Measurements from ENCODE around the gene TXNDC2.
A peak's percentile ranks its signal among the peaks of the same experiment; 100 is the strongest.
"Not testable (repeated sequence)": the region's sequence is repeated elsewhere in the genome, so short reads cannot be mapped to it uniquely, and the experiment has no call there.

Gene TXNDC2

DNA sequence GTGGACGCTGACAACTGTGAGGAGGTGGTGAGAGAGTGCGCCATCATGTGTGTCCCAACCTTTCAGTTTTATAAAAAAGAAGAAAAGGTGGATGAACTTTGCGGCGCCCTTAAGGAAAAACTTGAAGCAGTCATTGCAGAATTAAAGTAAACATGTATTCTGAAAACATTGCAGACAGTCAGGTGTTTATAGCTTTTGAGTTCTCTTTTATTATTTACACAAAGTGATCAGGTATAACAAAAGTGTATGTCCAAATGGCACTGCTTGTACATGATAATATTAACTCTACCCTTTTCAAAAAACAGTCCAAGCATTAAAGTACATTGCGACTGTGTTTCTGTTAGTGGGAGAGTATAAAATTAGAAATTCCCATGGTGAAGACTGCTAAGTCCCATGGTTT lies 2.2 kb downstream of the TXNDC2 start:
- DNase-seq: no peak

DNA sequence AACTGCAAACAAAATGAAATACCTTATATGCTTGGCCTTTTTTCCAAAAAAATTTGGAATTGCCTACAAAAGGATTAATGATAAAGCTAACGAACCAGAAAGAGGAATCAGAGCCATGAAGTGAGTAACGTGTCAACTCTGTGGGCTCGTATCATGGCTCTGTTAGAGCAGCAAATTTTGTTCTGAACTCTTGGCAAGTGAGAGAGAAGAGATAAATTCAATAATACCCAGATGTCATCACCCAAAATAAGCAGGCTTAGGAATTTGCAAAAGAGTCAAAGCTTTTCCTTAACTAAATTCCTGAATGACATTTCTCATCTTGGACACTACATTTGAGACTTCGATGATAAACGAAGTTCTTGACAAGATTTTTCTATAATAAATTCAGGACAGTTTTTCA lies 4.4 kb downstream of the TXNDC2 start:
- DNase-seq: no peak

DNA sequence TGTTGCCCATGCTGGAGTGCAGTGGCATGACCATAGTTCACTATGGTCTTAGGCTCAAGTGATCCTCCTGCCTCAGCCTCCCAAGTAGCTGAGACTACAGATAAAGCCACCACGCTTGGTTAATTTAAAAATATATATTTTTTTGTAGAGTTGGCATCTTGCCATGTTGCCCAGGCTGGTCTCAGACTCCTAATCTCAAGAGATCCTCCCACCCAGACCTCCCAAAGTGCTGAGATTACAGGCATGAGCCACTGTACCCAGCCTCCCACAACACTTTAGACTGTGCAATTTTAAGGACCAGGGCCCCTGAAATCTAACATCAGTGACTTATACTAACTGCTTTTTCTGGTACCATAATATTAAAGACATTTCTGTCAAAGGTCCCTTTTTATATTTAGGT lies 5.2 kb downstream of the TXNDC2 start:
- DNase-seq: no peak

DNA sequence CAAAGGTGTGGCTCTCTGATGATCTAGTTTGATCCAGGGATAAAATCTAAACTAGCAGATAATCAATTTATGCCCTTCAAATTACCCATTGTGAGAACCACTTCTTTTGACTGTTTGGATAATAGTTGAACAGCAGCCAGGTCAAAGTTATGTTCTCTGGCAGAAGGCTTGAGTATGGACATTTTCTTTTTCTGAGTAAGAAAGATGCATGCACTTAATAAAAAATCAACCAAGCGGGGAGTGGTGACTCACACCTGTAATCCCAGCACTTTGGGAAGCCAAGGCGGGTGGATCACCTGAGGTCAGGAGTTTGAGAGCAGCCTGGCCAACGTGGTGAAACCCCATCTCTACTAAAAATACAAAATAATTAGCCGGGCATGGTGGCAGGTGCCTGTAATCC lies 5.7 kb downstream of the TXNDC2 start:
- DNase-seq: not testable (repeated sequence)

DNA sequence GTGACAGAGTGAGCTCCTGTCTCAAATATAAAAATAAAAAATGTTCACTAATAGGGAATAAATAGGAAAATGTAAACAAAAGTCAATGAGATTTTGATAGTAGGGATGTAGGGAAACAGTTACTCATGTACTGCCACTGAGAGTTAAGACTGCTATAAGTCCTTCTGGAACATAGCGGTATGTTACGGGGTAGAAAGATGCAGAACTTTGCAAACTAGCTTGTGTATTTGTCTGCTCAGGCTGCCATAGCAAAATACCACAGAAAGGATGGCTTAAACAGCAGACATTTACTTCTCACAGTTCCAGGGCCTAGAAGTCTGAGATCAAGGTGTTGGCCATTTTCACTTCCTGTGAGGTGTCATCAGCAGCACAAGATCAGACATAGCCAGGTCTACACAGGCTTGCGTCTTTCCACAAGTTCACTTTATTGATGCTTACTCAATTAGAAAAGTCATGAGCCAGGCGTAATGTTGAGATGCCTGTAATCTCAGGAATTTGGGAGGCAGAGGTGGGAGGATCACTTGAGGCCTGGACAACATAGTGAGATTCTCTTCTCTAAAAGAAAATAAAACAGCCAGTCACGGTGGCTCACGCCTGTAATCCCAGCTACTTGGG lies 8.8 kb downstream of the TXNDC2 start:
- DNase-seq: no peak

DNA sequence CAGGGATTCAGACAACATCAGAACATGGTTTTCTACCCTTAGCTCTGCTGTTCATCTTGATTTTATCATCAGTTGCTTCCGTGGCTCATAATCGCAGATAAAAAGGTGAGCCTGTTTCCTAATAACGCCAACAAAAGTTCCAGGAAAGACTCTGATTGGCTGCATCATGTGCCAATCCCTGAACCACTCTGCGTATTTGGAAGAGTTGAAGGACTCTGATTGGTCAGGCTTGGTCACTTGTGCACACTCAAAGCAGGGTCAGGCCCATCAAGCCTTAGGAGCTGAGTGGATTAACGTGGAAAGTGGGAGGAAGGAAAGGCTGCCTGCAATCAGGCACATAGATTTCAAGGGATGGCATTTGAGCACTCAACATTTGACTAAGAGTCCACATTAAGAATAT lies 11.4 kb downstream of the TXNDC2 start:
- DNase-seq: no peak

DNA sequence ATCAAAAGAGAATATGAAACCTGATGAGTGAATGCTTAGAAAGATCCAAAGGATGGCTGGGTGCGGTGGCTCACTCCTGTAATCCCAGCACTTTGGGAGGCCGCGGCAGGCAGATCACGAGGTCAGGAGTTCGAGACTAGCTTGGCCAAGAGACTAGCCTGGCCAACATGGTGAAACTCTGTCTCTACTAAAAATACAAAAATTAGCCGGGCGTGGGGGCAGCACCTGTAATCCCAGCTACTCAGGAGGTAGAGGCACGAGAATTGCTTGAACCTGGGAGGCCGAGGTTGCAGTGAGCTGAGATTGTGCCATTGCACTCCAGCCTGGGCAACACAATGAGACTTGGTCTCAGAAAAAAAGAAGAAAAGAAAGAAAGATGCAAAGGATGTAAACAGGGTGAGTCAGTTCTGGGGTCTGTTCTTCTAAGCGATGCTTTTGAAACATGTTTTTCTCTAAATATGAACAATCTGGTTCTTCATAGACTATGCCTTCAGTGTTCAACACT lies 12.1 kb downstream of the TXNDC2 start:
- not testable (repeated sequence) for DNase-seq

DNA sequence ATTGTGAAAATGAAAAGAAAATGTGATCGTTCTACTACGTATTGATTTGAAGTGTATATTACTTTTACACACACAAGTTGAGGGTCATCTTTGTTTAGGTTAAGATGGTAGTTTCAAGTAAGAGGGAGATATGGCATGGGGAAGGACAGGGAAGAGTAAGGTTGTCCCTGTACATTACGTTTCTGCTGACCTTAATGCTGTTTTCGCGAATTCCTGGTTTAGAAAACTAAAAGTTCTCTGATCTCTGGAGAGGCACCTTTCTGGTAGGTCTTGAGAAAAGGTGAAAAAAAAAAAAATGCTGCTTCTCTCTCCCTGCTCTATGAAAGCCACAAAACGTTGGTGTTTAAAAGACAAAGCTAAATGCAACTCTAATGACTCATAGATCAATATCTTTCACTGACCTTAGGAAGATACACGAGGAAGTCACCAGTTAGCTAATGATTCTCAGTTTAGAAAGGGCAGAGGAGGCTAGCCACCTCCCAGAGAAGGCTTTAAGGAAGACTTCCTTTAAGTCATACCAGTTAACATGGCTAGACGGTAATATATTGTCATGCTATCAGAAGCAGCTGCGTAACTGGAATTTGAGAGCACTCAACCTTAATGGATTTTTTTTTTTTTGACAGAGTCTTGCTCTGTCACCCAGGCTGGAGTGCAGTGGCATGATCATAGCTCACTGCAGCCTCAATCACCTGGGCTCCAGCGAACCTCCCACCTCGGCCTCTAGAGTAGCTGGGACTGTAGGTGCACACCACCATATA lies 13.2 kb downstream of the TXNDC2 start:
- DNase-seq: no peak

DNA sequence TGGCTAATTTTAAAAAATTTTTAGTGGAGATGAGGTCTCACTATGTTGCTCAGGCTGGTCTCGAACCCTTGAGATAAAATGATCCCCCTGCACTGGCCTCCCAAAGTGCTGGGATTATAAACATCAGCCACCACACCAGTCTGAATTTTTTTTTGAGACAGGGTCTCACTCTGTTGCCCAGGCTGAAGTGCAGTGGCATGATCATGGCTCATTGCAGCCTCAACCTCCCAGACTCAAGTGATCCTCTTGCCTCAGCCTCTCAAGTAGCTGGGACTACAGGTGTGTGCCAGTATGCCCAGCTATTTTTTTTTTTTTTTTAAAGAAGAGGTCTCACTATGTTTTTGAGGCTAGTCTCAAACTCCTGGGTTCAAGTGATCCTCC lies 13.8 kb downstream of the TXNDC2 start:
- DNase-seq: not testable (repeated sequence)

DNA sequence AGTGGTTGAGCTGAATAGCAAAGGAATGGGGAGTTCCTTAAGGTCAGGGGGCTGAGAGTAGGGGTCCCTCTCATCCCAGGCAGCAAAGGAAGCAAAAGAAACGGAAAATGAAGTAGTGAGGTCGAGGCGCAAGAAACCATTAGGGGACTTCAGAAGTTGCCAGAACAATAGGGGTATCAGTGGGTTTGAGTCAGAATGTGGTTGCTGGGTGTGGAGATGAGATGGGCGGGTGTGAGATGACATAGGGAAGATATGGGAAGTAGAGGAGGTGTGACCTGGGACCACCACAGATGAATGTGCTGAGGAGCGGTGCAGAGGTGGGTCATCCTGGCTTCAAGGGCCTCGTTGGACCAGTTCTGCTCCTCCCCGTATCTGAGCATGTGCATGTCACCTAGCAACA lies 14.9 kb downstream of the TXNDC2 start:
- DNase-seq: no peak

DNA sequence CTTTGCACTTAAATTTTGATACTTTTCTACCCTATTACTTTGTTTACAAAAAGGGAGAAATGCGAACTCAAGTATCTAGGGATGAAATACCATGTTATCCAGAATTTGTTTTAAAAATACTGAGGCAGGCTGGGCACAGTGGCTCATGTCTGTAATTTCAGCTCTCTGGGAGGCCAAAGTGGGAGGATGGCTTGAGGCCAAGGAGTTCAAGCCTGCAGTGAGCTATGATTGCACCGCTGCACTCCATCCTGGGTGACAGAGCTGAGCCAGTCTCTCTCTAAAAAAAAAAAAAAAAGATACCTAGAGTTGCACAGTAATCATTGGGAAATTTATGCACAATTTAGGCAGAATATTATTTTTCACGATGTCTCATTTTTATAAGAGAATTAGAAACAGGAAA lies 15.6 kb downstream of the TXNDC2 start:
- no peak for DNase-seq

DNA sequence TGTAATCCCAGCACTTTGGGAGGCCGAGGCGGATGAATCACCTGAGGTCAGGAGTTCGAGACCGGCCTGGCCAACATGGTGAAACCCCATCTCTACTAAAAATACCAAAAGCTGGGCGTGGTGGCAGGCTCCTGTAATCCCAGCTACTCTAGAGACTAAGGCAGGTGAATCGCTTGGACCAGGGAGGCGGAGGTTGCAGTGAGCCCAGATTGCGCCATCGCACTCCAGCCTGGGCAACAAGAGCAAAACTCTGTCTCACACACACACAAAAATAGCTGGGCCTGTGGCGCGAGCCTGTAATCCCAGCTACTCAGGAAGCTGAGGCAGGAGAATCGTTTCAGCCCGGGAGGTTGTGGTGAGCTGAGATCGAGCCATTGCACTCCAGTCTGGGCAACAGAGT lies 16.5 kb downstream of the TXNDC2 start:
- DNase-seq: not testable (repeated sequence)

DNA sequence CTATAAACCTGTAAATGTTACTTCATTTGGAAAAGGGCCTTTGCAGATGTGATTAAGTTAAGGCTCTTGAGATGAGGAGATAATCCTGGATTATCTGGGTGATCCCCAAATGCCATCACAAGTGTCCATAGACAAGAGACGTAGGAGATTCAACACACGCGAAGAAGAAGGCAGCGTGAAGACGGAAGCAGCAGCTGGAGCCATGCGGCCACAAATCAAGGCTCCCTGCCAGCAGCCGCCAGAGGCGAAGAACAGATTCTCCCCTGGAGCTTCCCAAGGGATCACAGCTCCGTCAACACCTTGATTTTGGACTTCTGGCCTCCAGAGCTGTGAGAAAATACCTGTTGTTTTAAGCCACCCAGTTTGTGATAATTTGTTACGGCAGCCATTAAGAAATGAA lies 17.1 kb downstream of the TXNDC2 start:
- no peak for DNase-seq

DNA sequence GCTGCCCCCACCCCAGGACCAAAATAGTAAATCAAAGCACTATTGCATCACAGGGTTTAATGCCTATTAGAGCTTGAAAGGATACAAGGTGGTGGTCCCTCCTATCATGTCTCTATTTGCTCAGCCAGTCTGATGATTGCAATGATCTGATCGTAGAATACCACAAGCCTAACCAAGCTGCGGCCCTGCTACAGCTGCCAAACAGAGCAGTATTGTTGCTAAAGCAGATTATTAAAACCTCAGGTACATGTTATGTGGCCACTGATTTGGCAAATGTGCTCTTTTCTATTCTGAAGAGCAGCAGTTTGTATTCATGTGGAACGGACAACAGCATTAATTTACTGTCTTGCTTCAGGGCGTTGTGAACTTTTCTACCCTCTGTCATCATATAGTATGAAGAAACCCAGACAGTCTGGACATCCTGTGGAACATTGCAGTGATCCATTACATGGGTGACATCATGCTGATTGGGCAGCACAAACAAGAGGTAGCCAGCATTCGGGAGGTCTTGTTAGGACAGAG lies 19.7 kb downstream of the TXNDC2 start:
- no peak for DNase-seq

DNA sequence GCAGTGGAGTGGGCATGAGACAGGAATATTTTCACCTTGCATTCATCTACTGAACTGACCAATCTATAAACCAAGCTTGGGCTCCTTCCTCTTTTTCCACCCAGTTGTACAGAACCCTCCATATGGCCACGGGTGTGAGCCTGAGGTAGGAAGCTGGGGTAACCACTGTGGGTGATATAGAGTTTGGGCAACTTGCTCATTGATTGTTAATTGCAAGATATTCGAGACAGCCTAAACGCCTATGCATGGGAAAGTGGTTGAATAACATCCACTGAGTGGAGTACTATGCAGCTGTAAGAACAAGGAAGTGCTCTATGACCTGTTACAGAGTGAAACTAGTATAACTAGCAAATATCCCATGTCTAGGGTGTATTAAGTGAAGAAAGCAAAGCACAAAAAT lies 20.7 kb downstream of the TXNDC2 start:
- DNase-seq: no peak

DNA sequence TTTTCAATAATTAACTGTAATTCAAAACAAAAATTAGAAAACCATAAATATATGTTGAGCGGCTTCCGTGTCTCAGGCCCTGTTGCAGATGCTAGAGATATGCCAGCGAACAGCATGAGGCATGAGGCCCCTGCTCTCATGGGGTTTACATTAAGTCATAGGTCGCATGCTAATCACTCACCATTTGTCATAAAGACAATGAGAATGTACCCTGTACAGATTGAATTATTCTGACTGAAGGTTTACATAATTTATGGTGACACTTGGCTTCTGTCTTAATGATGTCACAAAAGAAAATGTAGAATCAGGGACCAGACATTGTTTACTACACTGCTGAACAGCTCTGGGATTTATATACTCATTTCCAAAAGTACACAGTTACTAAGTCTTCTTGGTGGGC lies 22.1 kb downstream of the TXNDC2 start:
- no peak for DNase-seq

DNA sequence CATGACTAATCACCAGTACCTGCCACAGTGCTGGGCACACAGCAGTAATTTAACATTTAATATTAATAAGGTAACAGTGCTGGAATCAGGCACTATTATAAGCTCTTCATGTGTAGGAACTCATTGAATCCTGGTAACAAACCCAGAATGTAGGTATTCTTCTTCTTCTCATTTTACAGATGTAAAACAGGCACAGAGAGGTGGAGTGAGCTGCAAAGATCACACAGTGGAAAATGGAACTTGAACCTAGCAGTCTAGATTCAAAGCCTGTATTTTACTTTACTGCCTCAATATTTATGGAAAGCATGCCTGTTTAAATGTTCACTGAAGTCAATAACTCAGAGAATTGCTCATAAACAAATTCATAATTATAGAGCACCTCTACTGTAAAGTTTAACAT lies 24.3 kb downstream of the TXNDC2 start:
- no peak for DNase-seq

DNA sequence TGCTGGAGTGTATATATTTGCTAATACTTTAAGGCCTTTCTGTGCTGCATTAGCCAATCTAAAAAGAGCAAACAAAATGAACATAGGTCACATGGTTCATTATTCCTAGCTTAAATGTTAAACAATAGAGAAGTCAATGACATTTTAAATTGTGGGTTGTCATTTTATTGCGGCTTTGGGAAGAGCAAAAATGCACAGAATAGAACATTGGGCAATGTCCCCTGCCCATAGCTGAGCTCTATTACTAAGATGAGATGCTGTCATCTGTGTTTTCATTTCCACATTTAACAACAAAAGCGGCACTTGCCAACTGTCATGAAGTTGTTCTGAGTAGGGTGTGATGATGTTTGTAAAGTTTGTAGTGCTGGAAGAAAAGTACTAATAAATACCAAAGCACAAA lies 24.9 kb downstream of the TXNDC2 start:
- no peak for DNase-seq

DNA sequence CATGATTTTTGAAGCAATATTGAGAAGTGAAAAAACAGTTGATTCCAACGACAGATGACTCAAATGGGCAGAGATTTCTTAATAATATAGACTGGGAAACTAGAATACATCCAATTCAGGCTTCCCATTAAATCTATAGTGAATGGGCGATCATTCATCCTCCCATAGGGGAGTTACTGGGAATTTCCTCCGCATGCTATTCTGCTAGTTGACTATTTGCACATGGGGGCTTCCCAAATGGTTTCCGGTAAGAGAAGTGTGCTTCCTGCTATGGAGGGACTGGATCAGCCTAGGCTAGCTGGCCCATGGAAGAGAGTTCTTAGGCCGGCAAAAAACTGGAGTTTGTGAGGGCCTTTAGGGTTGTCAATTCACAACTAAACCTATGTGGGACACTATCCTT lies 25.5 kb downstream of the TXNDC2 start:
- DNase-seq: no peak

DNA sequence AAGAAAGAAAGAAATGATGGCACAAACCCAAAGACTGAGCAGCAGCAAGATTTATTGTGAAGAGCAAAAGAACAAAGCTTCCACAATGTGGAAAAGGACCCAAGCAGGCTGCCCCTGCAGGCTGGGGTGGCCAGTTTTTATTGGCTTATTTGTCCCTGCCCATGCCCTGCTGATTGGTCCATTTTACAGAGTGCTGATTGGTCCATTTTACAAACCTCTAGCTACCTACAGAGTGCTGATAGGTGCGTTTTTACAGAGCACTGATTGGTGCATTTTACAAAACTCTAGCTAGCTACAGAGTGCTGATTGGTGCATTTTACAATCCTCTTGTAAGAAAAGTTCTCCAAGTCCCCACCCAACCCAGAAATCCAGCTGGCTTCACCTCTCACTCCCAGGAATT lies 26.5 kb downstream of the TXNDC2 start:
- not testable (repeated sequence) for DNase-seq

DNA sequence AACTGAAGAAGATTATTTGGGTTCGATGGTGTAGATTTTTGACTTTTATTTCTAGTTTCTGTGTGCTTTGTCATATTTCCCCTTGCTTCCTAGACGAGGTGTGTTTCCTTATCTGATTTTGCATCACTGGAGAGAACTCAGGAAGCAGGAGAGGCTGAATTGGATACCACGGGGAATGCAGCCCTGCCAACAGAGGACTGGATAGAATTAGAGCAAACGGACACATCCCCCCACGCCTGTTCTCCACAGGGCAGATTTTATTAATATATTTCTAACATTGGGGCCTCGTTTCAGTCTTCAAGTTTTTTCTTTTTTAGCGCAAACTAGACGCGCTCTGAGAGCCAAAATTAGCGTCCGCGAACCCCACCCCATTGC lies 27.4 kb downstream of the TXNDC2 start:
- no peak for DNase-seq

DNA sequence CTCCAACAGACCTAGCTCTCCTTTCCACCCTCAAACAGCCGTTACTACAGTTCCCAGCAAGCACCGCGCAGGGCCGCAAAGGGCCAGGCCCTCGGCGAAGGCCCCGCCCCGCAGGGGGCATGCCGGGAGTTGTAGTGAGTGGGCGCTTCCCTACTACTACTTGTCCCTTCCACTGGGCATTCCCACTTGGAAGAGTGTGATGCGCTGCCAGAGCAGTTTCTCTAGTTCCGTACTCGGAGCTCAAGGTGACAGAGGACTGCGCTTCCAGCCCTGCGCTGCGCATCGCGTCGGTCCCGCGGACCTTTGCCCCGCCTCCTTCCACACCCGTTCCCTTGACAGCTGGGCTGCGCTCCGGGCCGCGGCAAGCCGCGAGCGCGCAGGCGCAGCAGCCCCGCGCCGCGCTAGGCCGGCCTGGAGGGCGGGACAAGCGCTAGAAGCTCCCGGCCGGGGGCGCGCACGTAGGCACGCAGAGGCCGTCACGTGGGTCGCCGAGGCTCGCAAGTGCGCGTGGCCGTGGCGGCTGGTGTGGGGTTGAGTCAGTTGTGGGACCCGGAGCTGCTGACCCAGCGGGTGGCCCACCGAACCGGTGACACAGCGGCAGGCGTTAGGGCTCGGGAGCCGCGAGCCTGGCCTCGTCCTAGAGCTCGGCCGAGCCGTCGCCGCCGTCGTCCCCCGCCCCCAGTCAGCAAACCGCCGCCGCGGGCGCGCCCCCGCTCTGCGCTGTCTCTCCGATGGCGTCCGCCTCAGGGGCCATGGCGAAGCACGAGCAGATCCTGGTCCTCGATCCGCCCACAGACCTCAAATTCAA lies 28.0 kb downstream of the TXNDC2 start, which contains the start of gene VAPA:
VAPA (plus strand) TSS at position 491 of the 808 bp plus-strand sequence; CDS start at position 732, 241 bp downstream.
- peak; percentile 60 for DNase-seq

DNA sequence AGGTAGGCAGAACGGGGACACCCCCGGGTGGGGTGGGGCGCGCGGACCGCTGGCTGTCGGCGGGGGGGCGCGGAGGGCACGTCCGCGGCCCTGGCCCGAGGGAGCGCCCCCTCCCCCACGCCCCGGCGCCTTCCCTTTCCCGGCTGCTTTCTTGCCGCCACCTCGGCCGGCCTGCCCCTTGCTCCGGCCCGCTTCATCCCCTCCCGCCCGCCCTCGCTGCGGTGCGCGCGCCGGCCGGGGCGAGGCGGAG lies 28.5 kb downstream of the TXNDC2 start:
- no peak for DNase-seq
